Cardiac fibroblast (primary cell): Measurements from ENCODE around the gene GDAP2.

ENCODE experiments used
- DNase-seq, 2 donors: peaks; one replicate each; pipeline versions ENCODE4 v3.0.0 to v3.0.0-alpha.2; 2010; ENCODE audit warnings: low read depth in 2 of 2
- H3K4me3 ChIP-seq, 2 donors: replicated peaks in 1 of 2; 1 replicate in 1 of 2; 2 replicates in 1 of 2; pipeline ENCODE4 v1.5.1; 2011; ENCODE audit warnings: low read depth in 2 of 2, low read length in 2 of 2, mild to moderate bottlenecking in 2 of 2, moderate library complexity in 1 of 2
- CTCF ChIP-seq: IDR thresholded peaks from one replicate; pipeline ENCODE4 v1.5.1; 2011; ENCODE audit warnings: low read depth, mild to moderate bottlenecking, low read length, inconsistent platforms

Gene GDAP2

GRCh38 chr1:117905019-117905418, 24.4 kb downstream of the GDAP2 start:
- no peak for DNase-seq
- H3K4me3 ChIP-seq = no peak overlapping the region
- no peak for TF ChIP-seq CTCF

GRCh38 chr1:117904485-117904884, 24.9 kb downstream of the GDAP2 start:
- DNase-seq = no peak
- TF ChIP-seq CTCF = no peak
- no peak overlapping the region for H3K4me3 ChIP-seq

- TF ChIP-seq CTCF = no peak
- no peak overlapping the region for H3K4me3 ChIP-seq
- no peak for DNase-seq
Measured at GRCh38 chr1:117902944-117903343, 26.5 kb downstream of the GDAP2 start.

GRCh38 chr1:117899801-117900200, 29.6 kb downstream of the GDAP2 start:
- no peak for DNase-seq
- TF ChIP-seq CTCF = no peak
- H3K4me3 ChIP-seq = no peak overlapping the region

GRCh38 chr1:117897551-117897950, 31.9 kb downstream of the GDAP2 start:
- no peak for TF ChIP-seq CTCF
- no peak overlapping the region for H3K4me3 ChIP-seq
- peak; percentile 4 to 57 for DNase-seq

- peak; percentile 54 for TF ChIP-seq CTCF
- H3K4me3 ChIP-seq = no peak overlapping the region
- peak; percentile 90 to 93 for DNase-seq
Measured at GRCh38 chr1:117895482-117896114, 33.8 kb downstream of the GDAP2 start.

GRCh38 chr1:117894078-117894477, 35.3 kb downstream of the GDAP2 start:
- H3K4me3 ChIP-seq = no peak overlapping the region
- no peak for TF ChIP-seq CTCF
- DNase-seq = no peak
